ACHN (cell line): Measurements from ENCODE around the gene KIAA2012.

ENCODE experiments used
- DNase-seq: peaks from one replicate; pipeline ENCODE4 v3.0.0-alpha.2; 2015
- in situ Hi-C: cut with HindIII; loops from 2 replicates; pipeline ENCODE4 v1.10.0; 2017; ENCODE audit warnings: low sequenced_read_pairs, low pct_ligation_motif_present, low pct_unique_long_range_greater_than_20kb

Gene KIAA2012

GRCh38 chr2:202108345-202108744 lies 35.3 kb downstream of the KIAA2012 start:
- DNase-seq = no peak
- in situ Hi-C loops = no loop called here

GRCh38 chr2:202109139-202109736 lies 36.2 kb downstream of the KIAA2012 start:
- in situ Hi-C loops = no loop called here
- no peak for DNase-seq

- in situ Hi-C loops = no loop called here
Measured at GRCh38 chr2:202109737-202110184, 36.7 kb downstream of the KIAA2012 start.

GRCh38 chr2:202110491-202110890 lies 37.4 kb downstream of the KIAA2012 start:
- in situ Hi-C loops = no loop called here
- DNase-seq = no peak

More at GRCh38 chr2:202109737-202110184, 36.7 kb downstream of the KIAA2012 start:
- no peak for DNase-seq

- in situ Hi-C loops = no loop called here
Measured at GRCh38 chr2:202112041-202112440, 39.0 kb downstream of the KIAA2012 start.

GRCh38 chr2:202113571-202114142 lies 40.6 kb downstream of the KIAA2012 start:
- in situ Hi-C loops = no loop called here
- DNase-seq = no peak

More at GRCh38 chr2:202112041-202112440, 39.0 kb downstream of the KIAA2012 start:
- no peak for DNase-seq

- in situ Hi-C loops = no loop called here
- DNase-seq = no peak
Measured at GRCh38 chr2:202114291-202114690, 41.2 kb downstream of the KIAA2012 start.

- DNase-seq = no peak
- in situ Hi-C loops = no loop called here
Measured at GRCh38 chr2:202114795-202115194, 41.7 kb downstream of the KIAA2012 start.

- in situ Hi-C loops = no loop called here
- no peak for DNase-seq
Measured at GRCh38 chr2:202115479-202115971, 42.5 kb downstream of the KIAA2012 start.

GRCh38 chr2:202116691-202117090 lies 43.6 kb downstream of the KIAA2012 start:
- in situ Hi-C loops = no loop called here
- no peak for DNase-seq

- no peak for DNase-seq
- in situ Hi-C loops = no loop called here
Measured at GRCh38 chr2:202118168-202118567, 45.1 kb downstream of the KIAA2012 start.

GRCh38 chr2:202120828-202121227 lies 47.8 kb downstream of the KIAA2012 start:
- no peak for DNase-seq
- in situ Hi-C loops = no loop called here

- DNase-seq = no peak
- in situ Hi-C loops = no loop called here
Measured at GRCh38 chr2:202121532-202122162, 48.6 kb downstream of the KIAA2012 start.

- no peak for DNase-seq
- in situ Hi-C loops = no loop called here
Measured at GRCh38 chr2:202122163-202122540, 49.1 kb downstream of the KIAA2012 start.

GRCh38 chr2:202122980-202123720 lies 50.1 kb downstream of the KIAA2012 start:
- in situ Hi-C loops = no loop called here
- no peak for DNase-seq

- no peak for DNase-seq
- in situ Hi-C loops = no loop called here
Measured at GRCh38 chr2:202124286-202124685, 51.2 kb downstream of the KIAA2012 start.

- no peak for DNase-seq
- in situ Hi-C loops = no loop called here
Measured at GRCh38 chr2:202127687-202128331, 54.8 kb downstream of the KIAA2012 start.

- DNase-seq = no peak
- in situ Hi-C loops = no loop called here
Measured at GRCh38 chr2:202129841-202130240, 56.8 kb downstream of the KIAA2012 start.
